ENCODE data around the gene EMC9.

EMC9 gene

GRCh38 chr14:24126939-24127338 is 14.5 kb downstream of the EMC9 start:
- Histone ChIP-seq H3K4me3 (ENCODE audit: low read depth, low read length) (no peak overlapping the region), H3K9me3 (ENCODE audit: control insufficient read depth, low read length) (no peaks in the 10 kb centered on the region), H3K79me2 (no peaks in the 10 kb centered on the region), H3K4me1 (no peaks in the 10 kb centered on the region), H3K9ac (no peak overlapping the region), H3K27me3 (ENCODE audit: control insufficient read depth, insufficient read depth, low read length) (no peaks in the 10 kb centered on the region), H2AFZ (no peak overlapping the region), H3K27ac (no peak overlapping the region), H3K4me2 (ENCODE audit: low read length) (no peak overlapping the region), H3K36me3 (ENCODE audit: control insufficient read depth, insufficient read depth, low read length) (no peaks in the 10 kb centered on the region)
- no peak for TF ChIP-seq CTCF (IDR thresholded peaks at IDR 0.05)

- Histone ChIP-seq H3K36me3 (ENCODE audit: control insufficient read depth, insufficient read depth, low read length) (no peaks in the 10 kb centered on the region), H3K9ac (no peak overlapping the region), H3K4me1 (no peaks in the 10 kb centered on the region), H3K27ac (no peak overlapping the region), H3K4me2 (ENCODE audit: low read length) (no peak overlapping the region), H3K4me3 (ENCODE audit: low read depth, low read length) (no peak overlapping the region), H3K27me3 (ENCODE audit: control insufficient read depth, insufficient read depth, low read length) (no peaks in the 10 kb centered on the region), H3K79me2 (peaks cover under 1% of the 10 kb centered on the region), H2AFZ (no peak overlapping the region), H3K9me3 (ENCODE audit: control insufficient read depth, low read length) (no peaks in the 10 kb centered on the region)
- no peak for TF ChIP-seq CTCF (IDR thresholded peaks at IDR 0.05)
Observed at GRCh38 chr14:24123424-24124417, 17.7 kb downstream of the EMC9 start.

- H3K4me3 ChIP-seq (ENCODE audit: low read depth, low read length) = no peak overlapping the region
- no peak overlapping the region for H3K27ac ChIP-seq
- no peak overlapping the region for H2AFZ ChIP-seq
- no peaks in the 10 kb centered on the region for H3K36me3 ChIP-seq (ENCODE audit: control insufficient read depth, insufficient read depth, low read length)
- no peaks in the 10 kb centered on the region for H3K9me3 ChIP-seq (ENCODE audit: control insufficient read depth, low read length)
- H3K27me3 ChIP-seq (ENCODE audit: control insufficient read depth, insufficient read depth, low read length) = no peaks in the 10 kb centered on the region
- no peak overlapping the region for H3K4me2 ChIP-seq (ENCODE audit: low read length)
- TF ChIP-seq CTCF (IDR thresholded peaks at IDR 0.05) = no peak
- H3K4me1 ChIP-seq = no peaks in the 10 kb centered on the region
- H3K9ac ChIP-seq = no peak overlapping the region
- H3K79me2 ChIP-seq = peaks cover 2% of the 10 kb centered on the region
Observed at GRCh38 chr14:24122898-24123297, 18.5 kb downstream of the EMC9 start.

- Histone ChIP-seq H3K9me3 (ENCODE audit: control insufficient read depth, low read length) (no peaks in the 10 kb centered on the region), H3K4me3 (ENCODE audit: low read depth, low read length) (no peak overlapping the region), H3K4me2 (ENCODE audit: low read length) (no peak overlapping the region), H3K27me3 (ENCODE audit: control insufficient read depth, insufficient read depth, low read length) (no peaks in the 10 kb centered on the region), H3K79me2 (peaks cover 2% of the 10 kb centered on the region), H2AFZ (no peak overlapping the region), H3K36me3 (ENCODE audit: control insufficient read depth, insufficient read depth, low read length) (no peaks in the 10 kb centered on the region), H3K9ac (no peak overlapping the region), H3K4me1 (no peaks in the 10 kb centered on the region), H3K27ac (no peak overlapping the region)
- TF ChIP-seq CTCF (IDR thresholded peaks at IDR 0.05) = no peak
Observed at GRCh38 chr14:24122416-24122815, 19.0 kb downstream of the EMC9 start.
